T47D (cell line): Measurements from ENCODE around the gene PHRF1.
A peak's percentile ranks its signal among the peaks of the same experiment; 100 is the strongest.

Source experiments
- DNase-seq, 2 experiments: peaks; one replicate each; pipeline versions ENCODE4 v3.0.0 to v3.0.0-alpha.2; 2011 to 2012; ENCODE audit warnings: low read depth in 1 of 2, low spot score in 1 of 2
- JUND ChIP-seq: IDR thresholded peaks from 2 replicates; pipeline ENCODE4 v1.6.1; 2012; ENCODE audit warnings: low read depth
- in situ Hi-C: cut with HindIII; loops from 2 replicates; pipeline ENCODE4 v1.10.0; 2016; ENCODE audit warnings: low sequenced_read_pairs, low pct_unique_long_range_greater_than_20kb

The PHRF1 gene

GRCh38 chr11:606245-606644 is 30.0 kb downstream of the PHRF1 start:
- no peak for TF ChIP-seq JUND
- DNase-seq, result peak; percentile 72 to 79
- in situ Hi-C loops, result no loop called here

- TF ChIP-seq JUND, result no peak
- in situ Hi-C loops, result no loop called here
- no peak for DNase-seq
Measured at GRCh38 chr11:607020-607780, 30.9 kb downstream of the PHRF1 start.

DNA sequence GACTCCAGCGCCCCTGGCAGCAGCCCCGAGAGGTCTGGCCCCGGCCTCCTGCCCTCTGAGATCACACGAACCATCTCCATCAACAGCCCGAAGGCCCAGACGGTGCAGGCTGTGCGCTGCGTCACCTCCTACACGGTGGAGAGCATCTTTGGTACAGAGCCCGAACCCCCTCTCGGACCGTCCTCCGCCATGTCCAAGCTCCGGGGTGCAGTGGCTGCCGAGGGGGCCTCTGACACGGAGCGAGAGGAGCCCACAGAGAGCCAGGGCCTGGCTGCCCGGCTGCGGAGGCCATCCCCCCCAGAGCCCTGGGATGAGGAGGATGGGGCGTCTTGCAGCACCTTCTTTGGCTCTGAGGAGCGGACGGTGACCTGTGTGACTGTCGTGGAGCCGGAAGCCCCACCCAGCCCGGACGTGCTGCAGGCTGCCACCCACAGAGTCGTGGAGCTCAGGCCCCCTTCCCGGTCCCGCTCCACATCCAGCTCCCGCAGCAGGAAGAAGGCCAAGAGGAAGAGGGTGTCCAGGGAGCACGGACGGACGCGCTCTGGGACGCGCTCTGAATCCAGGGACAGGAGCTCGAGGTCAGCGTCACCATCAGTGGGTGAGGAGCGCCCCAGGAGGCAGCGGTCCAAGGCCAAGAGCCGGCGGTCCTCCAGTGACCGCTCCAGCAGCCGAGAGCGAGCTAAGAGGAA is 31.8 kb downstream of the PHRF1 start:
- DNase-seq, result no peak
- TF ChIP-seq JUND, result no peak
- in situ Hi-C loops, result no loop called here

- DNase-seq, result no peak
- TF ChIP-seq JUND, result no peak
- in situ Hi-C loops, result no loop called here
Measured at GRCh38 chr11:608791-609251, 32.6 kb downstream of the PHRF1 start.

- in situ Hi-C loops, result no loop called here
- TF ChIP-seq JUND, result no peak
- no peak for DNase-seq
Measured at GRCh38 chr11:609341-609811, 33.1 kb downstream of the PHRF1 start.

- in situ Hi-C loops, result no loop called here
- DNase-seq, result no peak
- TF ChIP-seq JUND, result no peak
Measured at GRCh38 chr11:610146-610801, 34.0 kb downstream of the PHRF1 start.

DNA sequence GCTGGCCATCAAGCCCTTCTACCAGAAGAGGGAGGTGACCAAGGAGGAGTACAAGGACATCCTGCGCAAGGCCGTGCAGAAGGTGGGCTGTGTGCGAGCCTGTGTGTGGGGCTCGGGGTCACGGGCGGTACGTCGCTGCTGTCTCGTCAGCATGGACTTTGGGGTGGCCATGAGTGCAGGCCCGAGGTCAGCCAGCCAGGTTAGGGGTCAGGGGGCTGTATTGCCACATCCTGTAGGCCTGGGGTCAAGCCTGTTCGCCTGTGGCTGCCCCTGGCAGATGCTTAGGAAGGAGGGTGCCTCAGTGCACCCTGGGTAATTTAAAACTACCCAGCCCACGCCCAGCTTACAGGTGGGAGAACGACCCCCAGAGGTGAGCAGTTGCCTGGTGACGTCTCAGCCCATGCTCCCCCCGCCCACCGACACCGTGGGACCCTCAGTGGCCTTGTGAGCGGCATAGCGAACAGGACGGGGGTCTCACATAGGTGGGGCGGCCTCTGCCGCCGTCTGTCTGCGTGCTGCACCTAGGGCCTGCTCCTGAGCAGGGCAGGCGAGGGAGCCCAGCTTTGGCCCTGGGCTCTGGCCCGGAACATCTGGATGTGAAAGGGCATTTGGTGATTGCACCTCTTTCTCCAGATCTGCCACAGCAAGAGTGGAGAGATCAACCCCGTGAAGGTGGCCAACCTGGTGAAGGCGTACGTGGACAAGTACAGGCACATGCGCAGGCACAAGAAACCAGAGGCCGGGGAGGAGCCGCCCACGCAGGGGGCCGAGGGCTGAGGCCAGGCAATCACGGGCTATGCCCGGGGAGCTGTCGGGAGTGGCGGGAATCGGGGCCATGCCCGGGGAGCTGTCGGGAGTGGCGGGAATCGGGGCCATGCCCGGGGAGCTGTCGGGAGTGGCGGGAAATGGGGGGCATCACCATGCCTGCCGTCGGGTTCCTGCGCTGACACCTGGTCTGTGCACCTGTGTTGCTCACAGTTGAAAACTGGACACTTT is 35.0 kb downstream of the PHRF1 start:
- no peak for DNase-seq
- in situ Hi-C loops, result no loop called here
- no peak for TF ChIP-seq JUND

DNA sequence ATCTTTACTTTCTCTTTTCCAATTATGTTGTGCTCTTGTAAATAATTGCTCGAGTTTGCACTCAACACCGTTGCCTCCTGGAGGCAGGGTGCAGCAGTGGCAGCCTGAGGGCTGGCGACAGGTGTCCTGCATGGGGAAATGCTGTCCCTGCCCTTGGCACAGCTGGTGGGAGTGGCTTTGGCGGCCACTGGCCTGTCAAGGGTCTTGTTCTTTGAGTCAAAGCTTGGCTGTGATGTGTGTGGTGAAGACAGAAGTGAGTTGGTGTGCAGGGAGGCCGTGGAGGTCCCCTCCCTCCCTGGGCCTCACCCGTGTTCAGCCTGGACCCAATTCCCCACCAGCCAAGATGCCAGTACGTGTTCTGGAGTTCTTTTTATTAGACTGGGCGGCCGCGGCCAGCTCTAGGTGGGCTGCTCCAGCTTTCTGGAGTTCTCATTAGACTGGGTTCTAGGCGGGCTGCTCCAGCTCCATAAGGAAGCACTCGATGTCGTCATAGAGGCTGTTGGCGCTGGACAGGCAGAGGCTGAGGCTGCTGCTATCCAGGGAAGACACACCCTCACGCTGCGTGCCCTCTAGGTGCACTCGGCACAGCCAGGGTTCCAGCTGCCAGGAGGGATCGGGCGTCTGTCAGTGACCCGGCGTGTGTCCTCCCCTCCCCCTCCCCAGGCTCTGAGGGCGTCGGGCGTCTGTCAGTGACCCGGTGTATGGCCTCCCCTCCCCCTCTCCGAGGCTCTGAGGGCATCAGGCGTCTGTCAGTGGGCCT is 36.1 kb downstream of the PHRF1 start:
- DNase-seq, result peak in 1 of 2 experiments; percentile 50
- in situ Hi-C loops, result no loop called here
- no peak for TF ChIP-seq JUND

GRCh38 chr11:612961-613300 is 36.7 kb downstream of the PHRF1 start:
- in situ Hi-C loops, result no loop called here
- DNase-seq, result no peak
- no peak for TF ChIP-seq JUND

- in situ Hi-C loops, result no loop called here
- DNase-seq, result peak; percentile 55 to 76
- TF ChIP-seq JUND, result no peak
Measured at GRCh38 chr11:613369-613968, 37.2 kb downstream of the PHRF1 start.

GRCh38 chr11:614021-614622 is 37.9 kb downstream of the PHRF1 start:
- no peak for TF ChIP-seq JUND
- DNase-seq, result no peak
- in situ Hi-C loops, result no loop called here
